T-helper 2 cell treated with Interferon-gamma antibody and Interleukin-4, amounts not matched to agents 100 ng/mL and 5 ng/mL, for 36 hours (primary cell): ENCODE measurements around the gene MINDY1. TPM values are rescaled to one million over a fixed set of nuclear protein-coding genes. Genes with fewer than 3 reads are reported as not detected.

Experiments
- intact Hi-C: fragments of 100-400 bp; cut with micrococcal nuclease; formaldehyde crosslinking; loops from one replicate; pipeline ENCODE4 v1.15.1; 2023
- total RNA-seq: library from RNA; stranded (reverse); gene quantifications from 2 replicates; pipeline ENCODE4 v1.2.3, GENCODE V29; 2022

Gene MINDY1
- total RNA-seq, 1 donor from 2014 or later: 20.9 TPM

GRCh38 chr1:151012684-151013471, 6.2 kb upstream of the MINDY1 start:
- intact Hi-C loops: no loop called here

- intact Hi-C loops: no loop called here
These were observed 4.6 kb upstream of the MINDY1 start for GRCh38 chr1:151011154-151011850.

GRCh38 chr1:151010346-151010726, 3.6 kb upstream of the MINDY1 start:
- intact Hi-C loops: no loop called here

- intact Hi-C loops: loop anchor here (2.0 to 10.0 kb wide), 3 partner anchors 61 to 445 kb away; partner anchors contain the start of genes GABPB2 and TNFAIP8L2
These were observed 3.1 kb upstream of the MINDY1 start for GRCh38 chr1:151009674-151010345.

GRCh38 chr1:151009206-151009587, 2.5 kb upstream of the MINDY1 start:
- intact Hi-C loops: loop anchor here (2.0 to 10.0 kb wide), 3 partner anchors 62 to 444 kb away; partner anchors contain the start of genes GABPB2 and TNFAIP8L2

GRCh38 chr1:151008244-151009205, 1.8 kb upstream of the MINDY1 start, which contains the start of gene PRUNE1:
Gene PRUNE1 (plus strand): TSS chr1:151008449. CDS start chr1:151008633, 184 bp downstream.
- intact Hi-C loops: loop anchor here (1.0 to 10.0 kb wide), 5 partner anchors 29 to 444 kb away; partner anchors contain the start of genes GABPB2 and TNFAIP8L2

- intact Hi-C loops: loop anchor here (1.0 to 10.0 kb wide), 5 partner anchors 29 to 443 kb away; partner anchors contain the start of genes GABPB2 and TNFAIP8L2
These were observed 1.1 kb upstream of the MINDY1 start for GRCh38 chr1:151007853-151008243.

GRCh38 chr1:151005729-151006319, 878 bp downstream of the MINDY1 start:
- intact Hi-C loops: loop anchor here (5.0 to 10.0 kb wide), 2 partner anchors 151 to 441 kb away; partner anchors contain the start of gene TNFAIP8L2

- intact Hi-C loops: loop anchor here (10.0 kb wide), 1 partner anchor 438 kb away; no protein-coding TSS in a partner anchor
These were observed 3.5 kb downstream of the MINDY1 start for GRCh38 chr1:151003180-151003579.

GRCh38 chr1:151002611-151003010, 4.1 kb downstream of the MINDY1 start:
- intact Hi-C loops: loop anchor here (10.0 kb wide), 1 partner anchor 438 kb away; no protein-coding TSS in a partner anchor

GRCh38 chr1:151002051-151002450, 4.7 kb downstream of the MINDY1 start:
- intact Hi-C loops: loop anchor here (10.0 kb wide), 1 partner anchor 437 kb away; no protein-coding TSS in a partner anchor

GRCh38 chr1:151001602-151002001, 5.1 kb downstream of the MINDY1 start:
- intact Hi-C loops: loop anchor here (10.0 kb wide), 1 partner anchor 437 kb away; no protein-coding TSS in a partner anchor

GRCh38 chr1:151000408-151000807, 6.3 kb downstream of the MINDY1 start:
- intact Hi-C loops: loop anchor here (10.0 kb wide), 1 partner anchor 436 kb away; no protein-coding TSS in a partner anchor

- intact Hi-C loops: loop anchor here (10.0 kb wide), 1 partner anchor 435 kb away; no protein-coding TSS in a partner anchor
These were observed 6.8 kb downstream of the MINDY1 start for GRCh38 chr1:150999926-151000325.

GRCh38 chr1:150999051-150999674, 7.5 kb downstream of the MINDY1 start:
- intact Hi-C loops: no loop called here

GRCh38 chr1:150997949-150998348, 8.8 kb downstream of the MINDY1 start:
- intact Hi-C loops: no loop called here

GRCh38 chr1:150997126-150997872, 9.4 kb downstream of the MINDY1 start:
- intact Hi-C loops: no loop called here

GRCh38 chr1:150995896-150996295, 10.8 kb downstream of the MINDY1 start:
- intact Hi-C loops: no loop called here
